Measurements from ENCODE around the gene HECW1.

DNA sequence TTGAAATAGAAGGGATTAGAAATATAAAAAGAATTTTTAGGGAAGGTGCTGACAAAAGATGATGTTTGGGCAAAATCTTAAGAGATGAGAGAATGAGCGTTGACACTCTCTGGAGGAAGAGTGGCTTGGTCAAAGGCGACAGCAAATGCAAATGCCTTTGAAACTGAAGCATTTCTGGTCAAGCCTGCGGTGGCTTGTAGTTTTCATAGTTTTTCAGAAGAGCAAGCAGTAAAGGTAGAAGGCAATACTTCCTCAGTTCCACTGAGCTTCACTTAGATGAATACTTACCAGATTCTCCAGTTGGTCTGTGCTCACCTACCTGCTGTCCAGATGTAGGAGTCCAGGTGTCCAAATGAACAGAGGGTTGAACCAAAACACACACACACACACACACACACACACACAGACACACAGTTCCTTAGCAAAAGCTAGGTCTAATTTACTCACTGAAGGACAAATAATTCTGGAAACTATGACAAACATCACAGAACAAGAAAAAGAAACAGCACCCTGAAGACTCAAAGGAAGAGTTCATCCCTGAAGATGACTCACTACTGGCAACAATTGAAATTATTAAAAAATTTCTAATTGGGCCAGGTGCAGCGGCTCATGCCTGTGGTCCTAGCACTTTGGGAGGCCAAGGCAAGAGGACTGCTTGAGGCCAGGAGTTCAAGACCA lies 458.4 kb downstream of the HECW1 start:
- TF ChIP-seq BRCA1 (IDR thresholded peaks at IDR 0.05; ENCODE audit: low read depth, low read length) (no peak), ATF3 (IDR thresholded peaks at IDR 0.05; ENCODE audit: borderline replicate concordance, extremely low read depth, low read depth, low read length) (no peak)

Data from GM12878 (cell line).